ENCODE measurements around the gene OPA1.
"Not testable (repeated sequence)": the region's sequence is repeated elsewhere in the genome, so short reads cannot be mapped to it uniquely, and the experiment has no call there.

OPA1 gene

DNA sequence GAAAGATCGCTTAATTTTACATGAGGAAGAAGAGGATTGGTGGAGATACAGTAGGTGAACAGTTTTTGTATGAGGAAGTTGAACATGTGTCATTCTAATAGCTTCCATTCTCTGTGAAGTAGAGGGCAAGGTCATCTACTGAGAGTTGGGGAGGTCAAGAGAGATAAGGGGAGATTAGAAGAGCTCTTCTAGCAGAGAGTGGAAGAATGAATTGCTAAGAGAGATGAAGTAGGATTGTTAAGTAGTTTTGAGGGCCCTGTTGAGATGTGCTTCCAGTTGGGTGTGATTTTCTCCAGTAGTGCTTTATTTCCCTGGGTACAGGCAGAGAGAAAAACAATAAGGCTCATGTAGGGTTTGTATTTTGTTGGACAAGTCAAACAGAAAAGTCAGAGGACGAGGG is 5.2 kb downstream of the OPA1 start:
- no peak overlapping the region for H3K9ac ChIP-seq (ENCODE audit: low read depth, low read length)
- H3K4me1 ChIP-seq (ENCODE audit: insufficient read depth, low read length) = peaks cover 4% of the 10 kb centered on the region; the same call in 1 of the 2 replicates

DNA sequence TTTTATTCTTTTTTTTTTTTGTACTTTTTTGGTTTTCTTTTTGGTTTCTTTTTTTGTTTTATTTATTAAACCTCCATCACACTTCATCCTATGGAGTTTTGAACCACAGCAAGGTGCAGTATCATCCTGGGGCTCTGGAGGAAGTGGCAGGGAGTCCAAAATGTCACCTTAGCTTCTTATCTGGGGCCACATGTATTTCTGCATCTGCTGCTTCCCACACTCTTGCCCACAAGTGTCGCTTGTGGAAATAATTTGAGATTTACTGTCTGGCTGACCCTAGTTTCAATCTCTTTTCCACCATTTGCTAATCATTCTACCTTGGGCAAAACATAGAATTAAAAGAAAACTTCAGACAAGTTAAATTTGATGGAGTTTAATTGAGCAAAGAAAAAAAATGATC is 6.4 kb downstream of the OPA1 start:
- Histone ChIP-seq H3K36me3 (ENCODE audit: insufficient read depth, low read length) (0 out of 2 replicates have a peak, but pooled peaks cover 3% of the 10 kb centered on the region), H3K9ac (ENCODE audit: low read depth, low read length) (no peak overlapping the region), H3K4me1 (ENCODE audit: insufficient read depth, low read length) (peaks cover 4% of the 10 kb centered on the region; the same call in 1 of the 2 replicates), H3K9me3 (ENCODE audit: control insufficient read depth, insufficient read depth, low read length) (no peaks in the 10 kb centered on the region)

More for the DNA sequence above, 5.2 kb downstream of the OPA1 start:
- H3K9me3 ChIP-seq (ENCODE audit: control insufficient read depth, insufficient read depth, low read length) = no peaks in the 10 kb centered on the region
- H3K36me3 ChIP-seq (ENCODE audit: insufficient read depth, low read length) = 0 out of 2 replicates have a peak, but pooled peaks cover 3% of the 10 kb centered on the region

DNA sequence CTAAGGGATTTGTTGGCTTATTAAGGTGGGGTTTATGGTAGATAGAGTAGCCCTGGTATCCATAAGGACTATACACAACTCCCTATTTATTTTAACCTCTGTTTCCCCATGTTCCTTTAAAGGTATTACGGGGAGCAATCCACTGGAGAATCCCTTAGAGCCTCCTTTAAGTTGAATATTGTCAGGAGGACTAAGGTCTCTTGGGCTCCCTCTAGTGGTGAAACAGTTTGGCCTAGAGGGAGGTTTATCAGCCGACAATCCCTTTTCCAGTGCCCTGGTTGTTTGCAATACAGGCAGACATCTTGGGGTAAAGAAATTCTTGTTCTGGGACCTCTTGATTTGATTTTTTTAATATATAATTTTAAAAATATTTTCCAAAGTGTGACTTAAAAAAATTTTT is 12.9 kb downstream of the OPA1 start:
- Histone ChIP-seq H3K9ac (ENCODE audit: low read depth, low read length) (no peak overlapping the region), H3K9me3 (ENCODE audit: control insufficient read depth, insufficient read depth, low read length) (no peaks in the 10 kb centered on the region), H3K36me3 (ENCODE audit: insufficient read depth, low read length) (no peaks in the 10 kb centered on the region), H3K4me1 (ENCODE audit: insufficient read depth, low read length) (no peaks in the 10 kb centered on the region)

DNA sequence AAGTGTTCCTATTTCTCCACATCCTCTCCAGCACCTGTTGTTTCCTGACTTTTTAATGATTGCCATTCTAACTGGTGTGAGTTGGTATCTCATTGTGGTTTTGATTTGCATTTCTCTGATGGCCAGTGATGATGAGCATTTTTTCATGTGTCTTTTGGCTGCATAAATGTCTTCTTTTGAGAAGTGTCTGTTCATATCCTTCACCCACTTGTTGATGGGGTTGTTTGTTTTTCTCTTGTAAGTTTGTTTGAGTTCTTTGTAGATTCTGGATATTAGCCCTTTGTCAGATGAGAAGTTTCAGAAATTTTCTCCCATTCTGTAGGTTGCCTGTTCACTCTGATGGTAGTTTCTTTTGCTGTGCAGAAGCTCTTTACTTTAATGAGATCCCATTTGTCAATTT is 13.9 kb downstream of the OPA1 start:
- H3K4me1 ChIP-seq (ENCODE audit: insufficient read depth, low read length); H3K9me3 ChIP-seq (ENCODE audit: control insufficient read depth, insufficient read depth, low read length); H3K36me3 ChIP-seq (ENCODE audit: insufficient read depth, low read length); H3K9ac ChIP-seq (ENCODE audit: low read depth, low read length): not testable (repeated sequence)

DNA sequence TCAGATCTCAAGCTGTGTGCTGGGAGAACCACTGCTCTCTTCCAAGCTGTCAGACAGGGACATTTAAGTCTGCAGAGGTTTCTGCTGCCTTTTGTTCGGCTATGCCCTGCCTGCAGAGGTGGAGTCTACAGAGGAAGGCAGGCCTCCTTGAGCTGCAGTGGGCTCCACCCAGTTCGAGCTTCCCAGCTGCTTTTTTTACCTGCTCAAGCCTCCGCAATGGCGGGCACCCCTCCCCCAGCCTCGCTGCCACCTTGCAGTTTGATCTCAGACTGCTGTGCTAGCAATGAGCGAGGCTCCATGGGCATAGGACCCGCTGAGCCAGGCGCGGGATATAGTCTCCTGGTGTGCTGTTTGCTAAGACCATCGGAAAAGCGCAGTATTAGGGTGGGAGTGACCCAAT is 17.5 kb downstream of the OPA1 start:
- not testable (repeated sequence) for H3K36me3 ChIP-seq (ENCODE audit: insufficient read depth, low read length); H3K4me1 ChIP-seq (ENCODE audit: insufficient read depth, low read length); H3K9me3 ChIP-seq (ENCODE audit: control insufficient read depth, insufficient read depth, low read length)

DNA sequence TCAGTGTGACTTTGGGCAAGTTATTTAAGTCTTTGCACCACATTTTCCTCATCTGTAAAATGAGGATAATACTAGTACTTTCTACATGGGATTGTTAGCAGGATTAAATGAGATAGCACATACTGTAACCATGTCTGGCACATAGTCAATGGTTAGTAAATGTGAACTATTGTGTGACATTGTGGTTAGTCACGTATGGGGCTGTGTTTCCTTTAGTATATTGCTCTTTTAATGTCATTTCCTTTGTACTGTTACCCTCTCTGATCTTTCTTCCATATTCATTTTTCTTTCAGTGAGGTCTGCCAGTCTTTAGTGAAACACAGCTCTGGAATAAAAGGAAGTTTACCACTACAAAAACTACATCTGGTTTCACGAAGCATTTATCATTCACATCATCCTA is 21.4 kb downstream of the OPA1 start:
- peaks cover 10% of the 10 kb centered on the region for H3K36me3 ChIP-seq (ENCODE audit: insufficient read depth, low read length)
- no peak overlapping the region for H3K9ac ChIP-seq (ENCODE audit: low read depth, low read length)

More for the DNA sequence above, 17.5 kb downstream of the OPA1 start:
- not testable (repeated sequence) for H3K9ac ChIP-seq (ENCODE audit: low read depth, low read length)

DNA sequence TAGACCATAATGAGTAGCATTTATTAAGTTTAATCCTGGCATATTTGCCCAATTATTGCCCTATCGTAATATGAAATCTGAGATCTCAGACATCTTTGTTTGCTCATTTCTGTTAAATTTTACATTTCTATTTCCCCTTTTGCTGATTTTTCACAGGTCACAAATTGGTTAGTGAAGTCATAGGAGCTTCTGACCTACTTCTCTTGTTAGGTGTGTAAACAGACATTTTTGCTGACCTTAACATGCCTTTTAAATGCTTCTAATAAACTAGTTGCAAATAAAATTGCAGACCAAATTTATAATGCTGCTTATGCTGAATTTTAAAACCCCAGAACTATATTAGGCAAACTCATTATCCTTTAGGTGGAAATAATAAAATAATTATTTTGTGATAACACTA is 24.6 kb downstream of the OPA1 start:
- peaks cover 10% of the 10 kb centered on the region for H3K36me3 ChIP-seq (ENCODE audit: insufficient read depth, low read length)

More for the DNA sequence above, 21.4 kb downstream of the OPA1 start:
- Histone ChIP-seq H3K4me1 (ENCODE audit: insufficient read depth, low read length) (no peaks in the 10 kb centered on the region), H3K9me3 (ENCODE audit: control insufficient read depth, insufficient read depth, low read length) (no peaks in the 10 kb centered on the region; the same call in 1 of the 2 replicates)

DNA sequence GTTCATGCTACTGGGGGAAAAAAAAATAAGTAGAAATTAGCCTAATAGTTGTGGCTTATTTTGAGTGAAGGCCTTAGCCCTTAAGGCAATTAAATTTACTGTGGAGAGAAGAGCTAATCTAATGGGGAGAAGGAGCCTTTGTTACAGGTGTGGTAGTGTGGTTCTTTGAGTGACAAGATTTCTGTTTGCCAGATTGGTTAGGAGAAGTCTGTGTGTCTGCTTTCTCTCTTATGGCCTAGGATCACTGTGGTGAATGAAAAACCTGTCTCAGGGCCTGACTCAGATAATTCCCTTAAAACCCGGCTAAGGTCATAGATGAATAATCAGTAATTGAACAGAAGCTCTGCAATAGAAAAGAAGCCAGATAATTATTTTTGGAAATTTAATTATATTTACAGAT is 27.0 kb downstream of the OPA1 start:
- H3K9ac ChIP-seq (ENCODE audit: low read depth, low read length) = no peak overlapping the region
- no peaks in the 10 kb centered on the region for H3K4me1 ChIP-seq (ENCODE audit: insufficient read depth, low read length)
- H3K36me3 ChIP-seq (ENCODE audit: insufficient read depth, low read length) = peaks cover 4% of the 10 kb centered on the region
- H3K9me3 ChIP-seq (ENCODE audit: control insufficient read depth, insufficient read depth, low read length) = no peaks in the 10 kb centered on the region

More for the DNA sequence above, 24.6 kb downstream of the OPA1 start:
- no peaks in the 10 kb centered on the region for H3K9me3 ChIP-seq (ENCODE audit: control insufficient read depth, insufficient read depth, low read length)
- H3K4me1 ChIP-seq (ENCODE audit: insufficient read depth, low read length) = no peaks in the 10 kb centered on the region
- H3K9ac ChIP-seq (ENCODE audit: low read depth, low read length) = no peak overlapping the region

DNA sequence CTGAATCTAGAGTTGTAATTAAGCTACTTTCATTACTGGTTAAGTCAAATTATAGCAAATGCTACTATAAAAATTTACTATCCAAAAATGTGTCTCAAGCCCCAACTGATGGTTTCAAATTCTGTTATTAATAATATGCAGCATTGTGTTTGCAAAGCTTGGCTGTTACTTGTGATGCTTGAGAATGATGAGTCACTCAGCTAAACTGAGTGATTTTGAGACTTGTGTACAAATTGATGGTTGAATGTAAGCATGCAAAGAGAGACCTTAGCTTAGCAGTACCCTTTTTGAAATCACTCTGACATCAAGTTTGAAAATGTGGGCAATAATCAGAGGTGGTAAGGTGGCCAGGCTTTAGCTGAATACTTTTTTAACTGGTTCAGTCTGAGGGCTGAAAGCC is 27.6 kb downstream of the OPA1 start:
- Histone ChIP-seq H3K36me3 (ENCODE audit: insufficient read depth, low read length) (peaks cover 3% of the 10 kb centered on the region), H3K9me3 (ENCODE audit: control insufficient read depth, insufficient read depth, low read length) (no peaks in the 10 kb centered on the region), H3K9ac (ENCODE audit: low read depth, low read length) (no peak overlapping the region), H3K4me1 (ENCODE audit: insufficient read depth, low read length) (0 out of 2 replicates have a peak, but pooled peaks cover under 1% of the 10 kb centered on the region)

DNA sequence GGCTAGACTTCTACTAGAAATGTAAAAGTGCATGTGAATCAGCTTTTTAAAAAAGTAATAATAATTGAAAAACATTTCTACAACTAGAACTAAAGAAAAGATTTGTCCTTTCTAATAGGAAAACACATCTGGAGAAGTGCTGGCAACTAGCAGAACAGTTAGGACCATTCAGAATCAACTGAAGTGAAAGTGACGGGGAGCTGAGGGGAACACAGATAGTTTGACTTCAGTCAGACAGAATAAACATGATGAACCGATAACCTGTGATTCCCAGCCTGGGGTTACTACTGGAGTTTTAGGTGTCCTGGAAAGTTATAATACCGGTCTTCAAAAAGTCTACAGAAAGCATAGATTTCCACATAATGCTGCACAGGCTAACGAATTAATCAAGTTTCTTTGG is 28.1 kb downstream of the OPA1 start:
- H3K9me3 ChIP-seq (ENCODE audit: control insufficient read depth, insufficient read depth, low read length) = no peaks in the 10 kb centered on the region
- H3K4me1 ChIP-seq (ENCODE audit: insufficient read depth, low read length) = 0 out of 2 replicates have a peak, but pooled peaks cover 5% of the 10 kb centered on the region
- no peak overlapping the region for H3K9ac ChIP-seq (ENCODE audit: low read depth, low read length)
- peaks cover 3% of the 10 kb centered on the region for H3K36me3 ChIP-seq (ENCODE audit: insufficient read depth, low read length)

DNA sequence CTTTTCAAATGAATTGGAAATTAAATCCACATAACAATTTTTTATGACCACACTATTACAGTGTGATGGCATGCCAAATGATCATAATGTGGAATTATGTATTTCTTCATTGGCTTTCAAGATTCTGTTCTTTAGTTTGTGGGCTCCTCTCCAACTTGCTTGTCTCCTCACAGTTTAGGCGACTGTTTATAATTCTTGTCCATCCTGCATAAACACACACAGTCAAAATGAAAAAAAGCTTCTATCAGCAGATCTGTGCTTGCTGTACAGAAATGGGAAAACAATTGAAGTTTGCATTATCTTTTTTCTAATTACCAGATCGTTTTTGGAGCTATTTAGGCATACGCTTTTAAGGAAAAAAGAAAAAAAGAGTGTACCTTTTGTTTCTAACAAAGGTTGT is 37.0 kb downstream of the OPA1 start:
- no peaks in the 10 kb centered on the region for H3K36me3 ChIP-seq (ENCODE audit: insufficient read depth, low read length)
- H3K4me1 ChIP-seq (ENCODE audit: insufficient read depth, low read length) = peaks cover 13% of the 10 kb centered on the region; the same call in 1 of the 2 replicates
- H3K9ac ChIP-seq (ENCODE audit: low read depth, low read length) = no peak overlapping the region
- no peaks in the 10 kb centered on the region for H3K9me3 ChIP-seq (ENCODE audit: control insufficient read depth, insufficient read depth, low read length)

DNA sequence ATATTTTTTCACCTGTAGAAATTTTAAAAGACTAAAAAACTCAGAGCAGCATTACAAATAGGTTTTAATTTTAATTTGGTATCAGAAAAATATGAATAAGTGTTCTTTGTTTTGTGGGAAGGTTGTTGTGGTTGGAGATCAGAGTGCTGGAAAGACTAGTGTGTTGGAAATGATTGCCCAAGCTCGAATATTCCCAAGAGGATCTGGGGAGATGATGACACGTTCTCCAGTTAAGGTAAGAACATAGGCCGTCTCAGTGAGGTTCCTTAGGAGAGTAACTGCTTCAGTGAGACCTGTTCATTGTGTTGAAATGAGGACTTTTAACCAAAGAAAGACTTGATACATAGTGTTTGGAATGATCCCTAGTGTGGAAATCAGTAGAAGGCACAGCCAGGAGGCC is 44.8 kb downstream of the OPA1 start:
- Histone ChIP-seq H3K4me1 (ENCODE audit: insufficient read depth, low read length) (no peaks in the 10 kb centered on the region), H3K36me3 (ENCODE audit: insufficient read depth, low read length) (peaks cover 2% of the 10 kb centered on the region; the same call in 1 of the 2 replicates), H3K9ac (ENCODE audit: low read depth, low read length) (no peak overlapping the region), H3K9me3 (ENCODE audit: control insufficient read depth, insufficient read depth, low read length) (no peaks in the 10 kb centered on the region)

DNA sequence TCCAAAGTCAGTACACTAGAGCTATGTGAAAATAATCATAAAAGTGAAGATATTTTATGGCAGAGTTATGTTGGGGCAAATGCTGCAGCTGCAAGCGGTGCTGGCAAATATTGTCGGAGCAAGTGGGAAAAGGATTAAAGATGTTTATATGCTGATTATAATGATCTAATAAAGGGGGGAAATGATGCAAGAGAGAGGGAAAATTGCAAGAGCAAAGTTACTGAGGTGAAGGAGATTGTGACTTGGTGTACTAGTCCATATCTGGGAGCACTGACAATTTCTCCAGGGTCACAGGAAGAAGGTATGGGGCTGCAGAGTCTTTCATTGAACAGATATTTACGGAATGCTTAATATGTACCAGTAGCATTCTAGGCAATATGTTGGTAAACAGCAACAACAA is 45.8 kb downstream of the OPA1 start:
- Histone ChIP-seq H3K36me3 (ENCODE audit: insufficient read depth, low read length) (peaks cover 2% of the 10 kb centered on the region; the same call in 1 of the 2 replicates), H3K9ac (ENCODE audit: low read depth, low read length) (no peak overlapping the region)

DNA sequence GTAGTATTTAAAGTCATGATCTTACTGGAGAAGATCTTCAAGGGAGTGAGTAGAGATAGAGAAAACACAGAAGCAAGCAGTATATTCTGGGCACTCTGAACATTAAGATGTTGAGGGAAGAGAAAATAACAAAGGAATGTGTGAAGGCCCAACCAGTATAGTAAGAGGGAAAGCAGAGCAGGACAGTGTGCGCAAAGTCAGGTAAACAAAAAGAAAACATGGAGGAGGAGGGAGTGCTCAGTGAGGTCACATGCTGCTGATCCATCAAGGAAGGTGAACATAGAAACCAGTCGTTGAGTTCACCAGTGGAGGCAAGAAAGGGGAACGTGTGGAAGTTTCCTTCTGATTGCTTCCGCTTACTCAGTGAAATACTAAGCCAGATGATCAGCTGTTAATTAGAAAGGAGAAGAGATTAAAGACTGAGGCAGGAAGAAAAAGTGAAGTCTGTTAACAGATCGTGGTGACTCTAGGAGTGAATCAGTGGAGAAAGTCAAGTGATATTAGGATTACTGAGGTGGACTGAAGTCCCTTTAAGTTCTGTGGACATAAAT is 47.2 kb downstream of the OPA1 start:
- Histone ChIP-seq H3K9ac (ENCODE audit: low read depth, low read length) (no peak overlapping the region), H3K4me1 (ENCODE audit: insufficient read depth, low read length) (no peaks in the 10 kb centered on the region), H3K9me3 (ENCODE audit: control insufficient read depth, insufficient read depth, low read length) (no peaks in the 10 kb centered on the region), H3K36me3 (ENCODE audit: insufficient read depth, low read length) (peaks cover 2% of the 10 kb centered on the region; the same call in 1 of the 2 replicates)

More for the DNA sequence above, 45.8 kb downstream of the OPA1 start:
- Histone ChIP-seq H3K4me1 (ENCODE audit: insufficient read depth, low read length) (no peaks in the 10 kb centered on the region), H3K9me3 (ENCODE audit: control insufficient read depth, insufficient read depth, low read length) (no peaks in the 10 kb centered on the region)

DNA sequence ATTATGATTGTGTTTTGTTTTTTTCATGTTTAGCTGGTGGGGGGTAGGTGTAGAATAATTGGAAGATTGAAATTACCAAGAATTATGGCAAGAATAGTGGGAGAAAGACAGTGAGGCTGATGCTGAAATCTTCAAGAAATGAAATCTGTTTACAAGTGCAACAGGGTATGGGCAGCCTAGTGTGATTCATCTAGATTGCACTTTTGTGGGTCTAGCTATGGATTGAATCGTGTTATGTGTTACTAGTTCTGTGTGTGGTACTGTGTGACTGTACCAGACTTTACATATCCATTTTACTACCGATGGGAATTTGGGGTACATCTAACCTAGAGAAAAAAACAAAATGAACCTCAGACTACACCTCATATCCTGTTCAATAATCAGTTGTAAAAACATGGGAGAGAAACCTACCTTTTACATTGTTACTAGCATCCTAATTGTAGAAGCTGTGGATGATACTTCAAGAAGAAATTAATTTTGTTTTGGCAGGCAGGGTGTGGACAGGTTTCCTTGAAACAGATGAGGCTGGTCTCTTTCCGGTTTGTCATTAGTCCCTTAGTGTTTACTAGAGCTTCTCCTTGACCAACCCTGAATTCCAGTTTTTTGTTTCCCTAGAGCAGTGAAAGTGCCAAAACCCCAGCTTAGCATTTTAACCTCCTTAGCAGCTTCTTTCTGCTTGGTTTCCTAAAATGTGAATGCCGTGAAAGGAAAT is 47.9 kb downstream of the OPA1 start:
- peaks cover 2% of the 10 kb centered on the region; the same call in 1 of the 2 replicates for H3K36me3 ChIP-seq (ENCODE audit: insufficient read depth, low read length)
- H3K4me1 ChIP-seq (ENCODE audit: insufficient read depth, low read length) = no peaks in the 10 kb centered on the region
- H3K9me3 ChIP-seq (ENCODE audit: control insufficient read depth, insufficient read depth, low read length) = no peaks in the 10 kb centered on the region
- H3K9ac ChIP-seq (ENCODE audit: low read depth, low read length) = no peak overlapping the region
